Measurements from ENCODE around the gene GLIPR1L2. TPM values are rescaled to one million over a fixed set of nuclear protein-coding genes. Genes with fewer than 3 reads are reported as not detected.
"Not testable (repeated sequence)": the region's sequence is repeated elsewhere in the genome, so short reads cannot be mapped to it uniquely, and the experiment has no call there.

Gene GLIPR1L2
- total and polyA plus RNA-seq, 2 experiments from 2014 or later, result 0.08 TPM; not detected in 1

DNA sequence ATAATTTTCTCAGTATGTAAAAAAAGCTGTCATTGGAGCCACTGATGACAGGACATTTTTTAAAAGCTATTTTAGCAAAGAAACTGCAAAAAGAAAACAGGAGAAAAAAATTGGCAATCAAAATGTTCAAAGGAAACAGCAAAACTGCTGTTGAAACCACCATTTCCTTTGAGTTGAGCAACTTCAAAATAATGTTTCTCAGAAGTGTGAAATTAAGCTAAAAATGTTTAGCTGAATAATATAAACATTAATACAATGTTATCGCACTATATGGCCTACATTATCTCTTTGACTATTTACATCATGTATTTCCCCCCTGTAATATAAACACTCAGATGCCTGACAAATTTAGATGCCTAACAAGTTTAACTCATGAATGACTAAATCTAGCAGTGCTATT, 66.3 kb downstream of the GLIPR1L2 start:
- Histone ChIP-seq H3F3A (replicated peaks; ENCODE audit: low read depth) (no peaks in the 10 kb centered on the region), H3K4me3 (no peak overlapping the region), H3K36me3 (ENCODE audit: insufficient read depth) (peaks cover 15% of the 10 kb centered on the region; the same call in 1 of the 2 replicates), H3K79me2 (replicated peaks; ENCODE audit: insufficient read depth) (no peaks in the 10 kb centered on the region), H4K20me1 (replicated peaks; ENCODE audit: insufficient read depth) (no peaks in the 10 kb centered on the region), H3K27ac (ENCODE audit: low read depth) (no peak overlapping the region), H3K9me2 (ENCODE audit: insufficient read depth) (no peaks in the 10 kb centered on the region), H3K27me3 (ENCODE audit: insufficient read depth) (no peaks in the 10 kb centered on the region), H2AFZ (no peak overlapping the region), H3K4me1 (ENCODE audit: insufficient read depth) (no peaks in the 10 kb centered on the region), H3K4me2 (no peak overlapping the region)
- H3K27ac Mint-ChIP-seq, result no peak overlapping the region
- DNase-seq (ENCODE audit: low spot score) (no peak), ATAC-seq (no peak)
- no peak overlapping the region for H3K4me3 Mint-ChIP-seq
- peaks cover 33% of the 10 kb centered on the region for H3K9me3 Mint-ChIP-seq
- TF ChIP-seq POLR2AphosphoS5 (IDR thresholded peaks at IDR 0.05; ENCODE audit: low read depth) (no peak), ZNF331 (CRISPR knock-in tag; IDR thresholded peaks at IDR 0.05; ENCODE audit: low read depth) (no peak)
- TF ChIP-seq, protein P1, sequence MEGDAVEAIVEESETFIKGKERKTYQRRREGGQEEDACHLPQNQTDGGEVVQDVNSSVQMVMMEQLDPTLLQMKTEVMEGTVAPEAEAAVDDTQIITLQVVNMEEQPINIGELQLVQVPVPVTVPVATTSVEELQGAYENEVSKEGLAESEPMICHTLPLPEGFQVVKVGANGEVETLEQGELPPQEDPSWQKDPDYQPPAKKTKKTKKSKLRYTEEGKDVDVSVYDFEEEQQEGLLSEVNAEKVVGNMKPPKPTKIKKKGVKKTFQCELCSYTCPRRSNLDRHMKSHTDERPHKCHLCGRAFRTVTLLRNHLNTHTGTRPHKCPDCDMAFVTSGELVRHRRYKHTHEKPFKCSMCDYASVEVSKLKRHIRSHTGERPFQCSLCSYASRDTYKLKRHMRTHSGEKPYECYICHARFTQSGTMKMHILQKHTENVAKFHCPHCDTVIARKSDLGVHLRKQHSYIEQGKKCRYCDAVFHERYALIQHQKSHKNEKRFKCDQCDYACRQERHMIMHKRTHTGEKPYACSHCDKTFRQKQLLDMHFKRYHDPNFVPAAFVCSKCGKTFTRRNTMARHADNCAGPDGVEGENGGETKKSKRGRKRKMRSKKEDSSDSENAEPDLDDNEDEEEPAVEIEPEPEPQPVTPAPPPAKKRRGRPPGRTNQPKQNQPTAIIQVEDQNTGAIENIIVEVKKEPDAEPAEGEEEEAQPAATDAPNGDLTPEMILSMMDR (conservative IDR thresholded peaks at IDR 0.05; ENCODE audit: low read depth in 2 of 2), result no peak
- H3K27me3 Mint-ChIP-seq (ENCODE audit: insufficient read depth, low read depth, poor library complexity), result no peaks in the 10 kb centered on the region
- H3K36me3 Mint-ChIP-seq (ENCODE audit: low read depth), result peaks cover 30% of the 10 kb centered on the region
- no peaks in the 10 kb centered on the region; the same call in 2 of the 3 replicates for H3K4me1 Mint-ChIP-seq

DNA sequence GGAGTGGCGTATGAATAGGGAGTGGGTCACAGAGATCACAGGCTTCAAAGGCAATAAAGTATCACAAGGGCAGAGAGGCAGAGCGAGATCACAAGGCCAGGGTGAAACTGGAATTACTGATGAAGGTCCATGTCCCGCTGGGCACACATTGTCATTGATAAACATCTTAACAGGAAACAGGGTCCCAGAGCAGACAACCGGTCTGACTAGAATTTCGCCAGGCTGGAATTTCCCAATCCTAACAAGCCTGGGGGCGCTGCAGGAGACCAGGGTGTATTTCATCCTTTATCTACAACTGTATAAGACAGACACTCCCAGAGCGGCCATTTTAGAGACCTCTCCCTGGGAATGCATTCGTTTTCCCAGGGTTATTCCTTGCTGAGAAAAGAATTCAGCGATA, 67.0 kb downstream of the GLIPR1L2 start:
- not testable (repeated sequence) for H3K27me3 Mint-ChIP-seq (ENCODE audit: insufficient read depth, low read depth, poor library complexity); H3K79me2 ChIP-seq (replicated peaks; ENCODE audit: insufficient read depth); H3K9me2 ChIP-seq (ENCODE audit: insufficient read depth); H3K27ac ChIP-seq (ENCODE audit: low read depth); H3K4me1 Mint-ChIP-seq; H3F3A ChIP-seq (replicated peaks; ENCODE audit: low read depth); H3K4me3 ChIP-seq; ATAC-seq; H2AFZ ChIP-seq; H3K4me2 ChIP-seq; H3K4me1 ChIP-seq (ENCODE audit: insufficient read depth); H3K27me3 ChIP-seq (ENCODE audit: insufficient read depth); H4K20me1 ChIP-seq (replicated peaks; ENCODE audit: insufficient read depth); H3K4me3 Mint-ChIP-seq
- H3K36me3 ChIP-seq (ENCODE audit: insufficient read depth), result peaks cover 15% of the 10 kb centered on the region; the same call in 1 of the 2 replicates
- peak; percentile 45 for DNase-seq (ENCODE audit: low spot score)
- H3K27ac Mint-ChIP-seq, result peak overlapping the region; percentile 57
- 0 out of 2 replicates have a peak, but pooled peaks have one; percentile 35 for TF ChIP-seq ZNF331 (CRISPR knock-in tag; IDR thresholded peaks at IDR 0.05; ENCODE audit: low read depth)
- TF ChIP-seq CREB1 (CRISPR knock-in tag; IDR thresholded peaks at IDR 0.05; ENCODE audit: low read depth), result 0 out of 2 replicates have a peak, but pooled peaks have one; percentile 19
- TF ChIP-seq, protein P1 (conservative IDR thresholded peaks at IDR 0.05; ENCODE audit: low read depth in 2 of 2), result 0 out of 4 replicates have a peak, but pooled peaks of 1 of the 2 experiments have one; percentile 9
- TF ChIP-seq, protein P2, sequence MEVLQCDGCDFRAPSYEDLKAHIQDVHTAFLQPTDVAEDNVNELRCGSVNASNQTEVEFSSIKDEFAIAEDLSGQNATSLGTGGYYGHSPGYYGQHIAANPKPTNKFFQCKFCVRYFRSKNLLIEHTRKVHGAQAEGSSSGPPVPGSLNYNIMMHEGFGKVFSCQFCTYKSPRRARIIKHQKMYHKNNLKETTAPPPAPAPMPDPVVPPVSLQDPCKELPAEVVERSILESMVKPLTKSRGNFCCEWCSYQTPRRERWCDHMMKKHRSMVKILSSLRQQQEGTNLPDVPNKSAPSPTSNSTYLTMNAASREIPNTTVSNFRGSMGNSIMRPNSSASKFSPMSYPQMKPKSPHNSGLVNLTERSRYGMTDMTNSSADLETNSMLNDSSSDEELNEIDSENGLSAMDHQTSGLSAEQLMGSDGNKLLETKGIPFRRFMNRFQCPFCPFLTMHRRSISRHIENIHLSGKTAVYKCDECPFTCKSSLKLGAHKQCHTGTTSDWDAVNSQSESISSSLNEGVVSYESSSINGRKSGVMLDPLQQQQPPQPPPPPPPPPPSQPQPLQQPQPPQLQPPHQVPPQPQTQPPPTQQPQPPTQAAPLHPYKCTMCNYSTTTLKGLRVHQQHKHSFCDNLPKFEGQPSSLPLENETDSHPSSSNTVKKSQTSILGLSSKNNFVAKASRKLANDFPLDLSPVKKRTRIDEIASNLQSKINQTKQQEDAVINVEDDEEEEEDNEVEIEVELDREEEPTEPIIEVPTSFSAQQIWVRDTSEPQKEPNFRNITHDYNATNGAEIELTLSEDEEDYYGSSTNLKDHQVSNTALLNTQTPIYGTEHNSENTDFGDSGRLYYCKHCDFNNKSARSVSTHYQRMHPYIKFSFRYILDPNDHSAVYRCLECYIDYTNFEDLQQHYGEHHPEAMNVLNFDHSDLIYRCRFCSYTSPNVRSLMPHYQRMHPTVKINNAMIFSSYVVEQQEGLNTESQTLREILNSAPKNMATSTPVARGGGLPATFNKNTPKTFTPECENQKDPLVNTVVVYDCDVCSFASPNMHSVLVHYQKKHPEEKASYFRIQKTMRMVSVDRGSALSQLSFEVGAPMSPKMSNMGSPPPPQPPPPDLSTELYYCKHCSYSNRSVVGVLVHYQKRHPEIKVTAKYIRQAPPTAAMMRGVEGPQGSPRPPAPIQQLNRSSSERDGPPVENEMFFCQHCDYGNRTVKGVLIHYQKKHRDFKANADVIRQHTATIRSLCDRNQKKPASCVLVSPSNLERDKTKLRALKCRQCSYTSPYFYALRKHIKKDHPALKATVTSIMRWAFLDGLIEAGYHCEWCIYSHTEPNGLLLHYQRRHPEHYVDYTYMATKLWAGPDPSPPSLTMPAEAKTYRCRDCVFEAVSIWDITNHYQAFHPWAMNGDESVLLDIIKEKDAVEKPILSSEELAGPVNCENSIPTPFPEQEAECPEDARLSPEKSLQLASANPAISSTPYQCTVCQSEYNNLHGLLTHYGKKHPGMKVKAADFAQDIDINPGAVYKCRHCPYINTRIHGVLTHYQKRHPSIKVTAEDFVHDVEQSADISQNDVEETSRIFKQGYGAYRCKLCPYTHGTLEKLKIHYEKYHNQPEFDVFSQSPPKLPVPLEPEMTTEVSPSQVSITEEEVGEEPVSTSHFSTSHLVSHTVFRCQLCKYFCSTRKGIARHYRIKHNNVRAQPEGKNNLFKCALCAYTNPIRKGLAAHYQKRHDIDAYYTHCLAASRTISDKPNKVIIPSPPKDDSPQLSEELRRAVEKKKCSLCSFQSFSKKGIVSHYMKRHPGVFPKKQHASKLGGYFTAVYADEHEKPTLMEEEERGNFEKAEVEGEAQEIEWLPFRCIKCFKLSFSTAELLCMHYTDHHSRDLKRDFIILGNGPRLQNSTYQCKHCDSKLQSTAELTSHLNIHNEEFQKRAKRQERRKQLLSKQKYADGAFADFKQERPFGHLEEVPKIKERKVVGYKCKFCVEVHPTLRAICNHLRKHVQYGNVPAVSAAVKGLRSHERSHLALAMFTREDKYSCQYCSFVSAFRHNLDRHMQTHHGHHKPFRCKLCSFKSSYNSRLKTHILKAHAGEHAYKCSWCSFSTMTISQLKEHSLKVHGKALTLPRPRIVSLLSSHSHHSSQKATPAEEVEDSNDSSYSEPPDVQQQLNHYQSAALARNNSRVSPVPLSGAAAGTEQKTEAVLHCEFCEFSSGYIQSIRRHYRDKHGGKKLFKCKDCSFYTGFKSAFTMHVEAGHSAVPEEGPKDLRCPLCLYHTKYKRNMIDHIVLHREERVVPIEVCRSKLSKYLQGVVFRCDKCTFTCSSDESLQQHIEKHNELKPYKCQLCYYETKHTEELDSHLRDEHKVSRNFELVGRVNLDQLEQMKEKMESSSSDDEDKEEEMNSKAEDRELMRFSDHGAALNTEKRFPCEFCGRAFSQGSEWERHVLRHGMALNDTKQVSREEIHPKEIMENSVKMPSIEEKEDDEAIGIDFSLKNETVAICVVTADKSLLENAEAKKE (CRISPR knock-in tag; IDR thresholded peaks at IDR 0.05), result 0 out of 2 replicates have a peak, but pooled peaks have one; percentile 24
- H3K9me3 Mint-ChIP-seq, result peaks cover 33% of the 10 kb centered on the region
- H3K36me3 Mint-ChIP-seq (ENCODE audit: low read depth), result peaks cover 30% of the 10 kb centered on the region

All from GM23338 (cell line).